ENCODE measurements around the gene TLK2. TPM values are rescaled to one million over a fixed set of nuclear protein-coding genes. Genes with fewer than 3 reads are reported as not detected.
"Not testable (repeated sequence)": the region's sequence is repeated elsewhere in the genome, so short reads cannot be mapped to it uniquely, and the experiment has no call there.

TLK2 gene
- total RNA-seq = 10 to 100 TPM; 63.8 to 77.2 (median 68.2) TPM
- 87.9 TPM for total RNA-seq (2013)

- peaks cover 23 to 25% of the 10 kb centered on the region in 2 donors for H3K4me1 Mint-ChIP-seq
- H3K27me3 ChIP-seq (ENCODE audit: control insufficient read depth, insufficient read depth, low read length) = no peaks in the 10 kb centered on the region
- H3K4me3 Mint-ChIP-seq = peak within 1 kb of the TSS; percentile 90
- H3K36me3 ChIP-seq (ENCODE audit: control insufficient read depth, insufficient read depth, low read length) = no peaks in the 10 kb centered on the region
- DNase-seq (peak; percentile 75 to 86), ATAC-seq (peak; percentile 73 to 88 (median 75))
- 1% methylated on average over 42 of the region's 59 CpGs for WGBS (ENCODE audit: insufficient coverage)
- no peaks in the 10 kb centered on the region for H3K27me3 Mint-ChIP-seq (ENCODE audit: low read depth in 2 of 2)
- intact Hi-C loops (cut with micrococcal nuclease) = no loop called here
- H3K9me3 Mint-ChIP-seq = no peaks in the 10 kb centered on the region
- peak within 1 kb of the TSS; percentile 88 to 92 for H3K27ac Mint-ChIP-seq
- peak within 1 kb of the TSS; percentile 45 for H3K4me3 ChIP-seq (ENCODE audit: low read length)
- TF ChIP-seq, protein P1, sequence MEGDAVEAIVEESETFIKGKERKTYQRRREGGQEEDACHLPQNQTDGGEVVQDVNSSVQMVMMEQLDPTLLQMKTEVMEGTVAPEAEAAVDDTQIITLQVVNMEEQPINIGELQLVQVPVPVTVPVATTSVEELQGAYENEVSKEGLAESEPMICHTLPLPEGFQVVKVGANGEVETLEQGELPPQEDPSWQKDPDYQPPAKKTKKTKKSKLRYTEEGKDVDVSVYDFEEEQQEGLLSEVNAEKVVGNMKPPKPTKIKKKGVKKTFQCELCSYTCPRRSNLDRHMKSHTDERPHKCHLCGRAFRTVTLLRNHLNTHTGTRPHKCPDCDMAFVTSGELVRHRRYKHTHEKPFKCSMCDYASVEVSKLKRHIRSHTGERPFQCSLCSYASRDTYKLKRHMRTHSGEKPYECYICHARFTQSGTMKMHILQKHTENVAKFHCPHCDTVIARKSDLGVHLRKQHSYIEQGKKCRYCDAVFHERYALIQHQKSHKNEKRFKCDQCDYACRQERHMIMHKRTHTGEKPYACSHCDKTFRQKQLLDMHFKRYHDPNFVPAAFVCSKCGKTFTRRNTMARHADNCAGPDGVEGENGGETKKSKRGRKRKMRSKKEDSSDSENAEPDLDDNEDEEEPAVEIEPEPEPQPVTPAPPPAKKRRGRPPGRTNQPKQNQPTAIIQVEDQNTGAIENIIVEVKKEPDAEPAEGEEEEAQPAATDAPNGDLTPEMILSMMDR (IDR thresholded peaks at IDR 0.05) = no peak
- no peaks in the 10 kb centered on the region for H3K9me3 ChIP-seq (ENCODE audit: control insufficient read depth, insufficient read depth, low read length)
- peaks cover 14% of the 10 kb centered on the region for H3K4me1 ChIP-seq (ENCODE audit: control insufficient read depth, insufficient read depth, low read length)
- H3K27ac ChIP-seq (ENCODE audit: low read length) = peak within 1 kb of the TSS; percentile 65
- H3K36me3 Mint-ChIP-seq = no peaks in the 10 kb centered on the region
Measured at GRCh38 chr17:62478424-62478879, at the start of gene TLK2. Gene TLK2, plus strand, starts transcription at chr17:62478825. Its CDS starts 2,301 bp downstream, at chr17:62481126.

DNA sequence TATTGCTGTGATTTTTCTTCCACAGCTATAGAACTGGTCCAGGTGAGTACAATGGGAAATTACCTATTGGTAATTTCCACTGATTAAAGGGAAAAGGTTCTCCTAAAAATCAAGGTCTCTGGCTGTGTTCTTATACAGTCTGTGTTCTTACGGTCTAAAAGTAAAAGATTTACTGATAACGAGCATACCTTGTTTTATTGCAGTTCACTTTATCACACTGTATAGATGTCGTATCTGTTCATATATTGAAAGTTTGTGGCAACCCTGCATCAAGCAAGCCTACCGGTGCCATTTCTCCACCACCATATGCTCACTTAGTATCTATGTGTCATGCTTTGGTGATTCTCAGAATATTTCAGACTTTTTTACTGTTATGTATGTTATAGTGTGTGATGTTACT, 43.4 kb upstream of the TLK2 start:
- H3K4me3 ChIP-seq (ENCODE audit: low read length); DNase-seq; H3K36me3 ChIP-seq (ENCODE audit: control insufficient read depth, insufficient read depth, low read length); H3K4me1 Mint-ChIP-seq; H3K36me3 Mint-ChIP-seq; H3K27me3 ChIP-seq (ENCODE audit: control insufficient read depth, insufficient read depth, low read length); H3K27me3 Mint-ChIP-seq (ENCODE audit: low read depth in 2 of 2); H3K9me3 ChIP-seq (ENCODE audit: control insufficient read depth, insufficient read depth, low read length); H3K27ac Mint-ChIP-seq; ATAC-seq; H3K9me3 Mint-ChIP-seq; intact Hi-C loops (cut with micrococcal nuclease); H3K4me1 ChIP-seq (ENCODE audit: control insufficient read depth, insufficient read depth, low read length); H3K27ac ChIP-seq (ENCODE audit: low read length); H3K4me3 Mint-ChIP-seq: not testable (repeated sequence)
- WGBS (ENCODE audit: insufficient coverage) = 96% methylated on average over 3 of the region's 4 CpGs

DNA sequence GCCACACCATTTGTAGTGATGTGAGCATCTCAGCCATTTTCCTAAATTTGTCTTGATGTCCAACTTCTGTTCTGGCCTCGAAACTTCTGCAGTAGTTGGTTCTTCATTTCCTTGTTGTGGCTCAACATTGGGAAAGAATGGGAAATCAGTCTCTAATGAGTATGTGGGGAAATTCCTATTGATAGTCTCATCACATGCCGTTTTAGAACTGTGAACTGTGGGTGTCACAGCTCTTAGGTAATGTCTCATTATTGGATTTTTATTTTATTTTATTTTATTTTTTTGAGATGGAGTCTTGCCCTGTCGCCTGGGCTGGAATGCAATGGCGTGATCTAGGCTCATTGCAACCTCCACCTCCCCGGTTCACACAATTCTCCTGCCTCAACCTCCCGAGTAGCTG, 37.4 kb upstream of the TLK2 start:
- 99% methylated on average over 6 of the region's 6 CpGs for WGBS (ENCODE audit: insufficient coverage)
- H3K27ac Mint-ChIP-seq; H3K4me1 Mint-ChIP-seq; H3K9me3 ChIP-seq (ENCODE audit: control insufficient read depth, insufficient read depth, low read length); H3K27me3 ChIP-seq (ENCODE audit: control insufficient read depth, insufficient read depth, low read length); DNase-seq; H3K27ac ChIP-seq (ENCODE audit: low read length); H3K4me3 ChIP-seq (ENCODE audit: low read length); H3K4me1 ChIP-seq (ENCODE audit: control insufficient read depth, insufficient read depth, low read length); H3K4me3 Mint-ChIP-seq; ATAC-seq; H3K9me3 Mint-ChIP-seq; H3K36me3 Mint-ChIP-seq; intact Hi-C loops (cut with micrococcal nuclease); H3K27me3 Mint-ChIP-seq (ENCODE audit: low read depth in 2 of 2): not testable (repeated sequence)
- H3K36me3 ChIP-seq (ENCODE audit: control insufficient read depth, insufficient read depth, low read length) = peaks cover 24% of the 10 kb centered on the region

DNA sequence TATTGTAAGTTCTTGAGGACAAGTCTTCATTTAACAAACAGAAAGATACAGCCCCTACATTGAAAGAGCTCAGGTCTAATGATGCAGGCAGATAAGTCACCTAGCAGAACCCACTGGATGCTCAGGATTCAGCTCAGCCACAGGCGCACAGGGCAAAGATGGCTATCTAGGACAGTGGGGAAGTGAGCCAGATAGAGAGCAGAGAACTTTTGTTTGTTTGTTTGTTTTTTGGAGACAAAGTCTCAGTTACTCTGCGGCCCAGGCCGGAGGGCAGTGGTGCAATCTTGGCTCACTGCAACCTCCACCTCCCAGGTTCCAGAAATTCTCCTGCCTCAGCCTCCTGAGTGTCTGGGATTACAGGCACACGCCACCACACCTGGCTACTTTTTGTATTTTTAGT, 34.6 kb upstream of the TLK2 start:
- no peak overlapping the region for H3K27ac ChIP-seq (ENCODE audit: low read length)

DNA sequence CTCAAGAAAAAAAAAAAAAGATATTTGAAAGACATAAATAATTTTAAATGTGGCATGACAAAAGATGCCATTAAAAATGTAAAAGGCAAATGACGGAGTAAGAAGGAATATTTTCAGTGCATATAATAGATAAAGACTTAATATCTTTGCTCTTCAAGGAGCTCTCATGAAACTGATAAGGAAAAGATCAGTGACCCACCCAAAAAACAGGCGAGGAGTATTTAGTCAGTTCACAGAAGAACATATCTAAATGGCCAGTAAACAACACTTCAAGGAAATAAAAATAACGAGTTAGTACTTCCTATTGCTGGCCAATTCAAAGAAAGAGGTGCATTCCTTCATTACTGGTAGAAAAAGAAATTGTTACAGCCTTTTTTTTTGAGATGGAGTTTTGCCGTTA, 32.8 kb upstream of the TLK2 start:
- H3K27me3 Mint-ChIP-seq (ENCODE audit: low read depth in 2 of 2); H3K9me3 Mint-ChIP-seq; H3K4me1 Mint-ChIP-seq; H3K4me3 ChIP-seq (ENCODE audit: low read length); intact Hi-C loops (cut with micrococcal nuclease); ATAC-seq; DNase-seq; H3K9me3 ChIP-seq (ENCODE audit: control insufficient read depth, insufficient read depth, low read length); H3K27ac Mint-ChIP-seq; H3K4me3 Mint-ChIP-seq; H3K27ac ChIP-seq (ENCODE audit: low read length); H3K36me3 Mint-ChIP-seq; H3K27me3 ChIP-seq (ENCODE audit: control insufficient read depth, insufficient read depth, low read length); H3K4me1 ChIP-seq (ENCODE audit: control insufficient read depth, insufficient read depth, low read length): not testable (repeated sequence)
- H3K36me3 ChIP-seq (ENCODE audit: control insufficient read depth, insufficient read depth, low read length) = peaks cover 33% of the 10 kb centered on the region
- 94% methylated on average over 3 of the region's 4 CpGs for WGBS (ENCODE audit: insufficient coverage)

More for the DNA sequence above, 34.6 kb upstream of the TLK2 start:
- 94% methylated on average over 3 of the region's 4 CpGs for WGBS (ENCODE audit: insufficient coverage)
- H3K9me3 ChIP-seq (ENCODE audit: control insufficient read depth, insufficient read depth, low read length) = no peaks in the 10 kb centered on the region
- Mint-ChIP-seq H3K4me3 (no peak overlapping the region), H3K27me3 (ENCODE audit: low read depth in 2 of 2) (no peaks in the 10 kb centered on the region), H3K4me1 (no peaks in the 10 kb centered on the region), H3K9me3 (no peaks in the 10 kb centered on the region), H3K36me3 (peaks cover 6% of the 10 kb centered on the region), H3K27ac (no peak overlapping the region)
- no peaks in the 10 kb centered on the region for H3K4me1 ChIP-seq (ENCODE audit: control insufficient read depth, insufficient read depth, low read length)
- no peak overlapping the region for H3K4me3 ChIP-seq (ENCODE audit: low read length)
- no peaks in the 10 kb centered on the region for H3K27me3 ChIP-seq (ENCODE audit: control insufficient read depth, insufficient read depth, low read length)
- DNase-seq = no peak
- intact Hi-C loops (cut with micrococcal nuclease) = no loop called here
- ATAC-seq = no peak
- TF ChIP-seq, protein P1 (IDR thresholded peaks at IDR 0.05) = no peak
- peaks cover 36% of the 10 kb centered on the region for H3K36me3 ChIP-seq (ENCODE audit: control insufficient read depth, insufficient read depth, low read length)

DNA sequence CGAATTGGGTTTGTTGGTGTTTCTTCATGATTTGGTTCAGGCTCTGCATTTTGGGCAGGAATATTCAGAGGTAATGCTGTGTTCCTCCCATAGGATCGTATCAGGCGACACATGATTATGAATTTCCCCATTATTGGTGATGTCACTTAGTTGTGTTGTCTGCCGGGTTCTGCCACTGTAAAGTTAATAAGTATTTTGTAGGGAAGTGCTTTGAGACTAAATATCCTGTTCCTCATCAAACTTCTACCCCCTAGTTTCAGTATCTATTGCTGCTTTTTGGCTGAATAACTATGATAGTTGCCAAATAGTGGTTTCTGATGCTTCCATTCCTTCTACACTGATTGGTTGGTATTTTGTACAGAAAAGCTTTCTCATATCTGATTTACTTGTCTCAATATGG, 26.4 kb upstream of the TLK2 start:
- H3K9me3 ChIP-seq (ENCODE audit: control insufficient read depth, insufficient read depth, low read length); H3K27ac Mint-ChIP-seq; H3K36me3 Mint-ChIP-seq; H3K4me3 ChIP-seq (ENCODE audit: low read length); H3K27me3 Mint-ChIP-seq (ENCODE audit: low read depth in 2 of 2); H3K27me3 ChIP-seq (ENCODE audit: control insufficient read depth, insufficient read depth, low read length); intact Hi-C loops (cut with micrococcal nuclease); H3K9me3 Mint-ChIP-seq; H3K4me3 Mint-ChIP-seq; ATAC-seq; H3K27ac ChIP-seq (ENCODE audit: low read length); DNase-seq: not testable (repeated sequence)
- Histone ChIP-seq H3K4me1 (ENCODE audit: control insufficient read depth, insufficient read depth, low read length) (peaks cover 31% of the 10 kb centered on the region), H3K36me3 (ENCODE audit: control insufficient read depth, insufficient read depth, low read length) (peaks cover 12% of the 10 kb centered on the region)
- peaks cover 14 to 18% of the 10 kb centered on the region in 2 donors for H3K4me1 Mint-ChIP-seq
- 94% methylated on average over 3 of the region's 4 CpGs for WGBS (ENCODE audit: insufficient coverage)

DNA sequence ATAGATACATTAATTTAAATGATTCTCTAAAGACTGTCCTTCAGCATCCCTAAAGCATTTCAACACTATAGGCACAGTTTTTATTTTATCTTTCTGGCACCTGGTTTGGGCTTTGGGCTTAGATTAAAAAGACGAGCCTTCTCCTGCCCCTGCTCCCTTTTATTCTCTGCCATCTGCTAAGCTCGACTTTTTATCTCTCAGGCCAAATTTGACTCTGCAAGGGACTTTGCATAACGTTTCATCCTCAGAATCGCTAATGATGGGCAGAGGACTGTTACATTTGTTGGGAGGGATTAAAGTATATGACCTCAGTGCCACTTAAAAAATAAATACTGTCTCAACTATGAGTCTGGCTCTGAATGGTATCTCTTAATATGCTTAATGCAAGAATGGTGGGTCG, 25.6 kb upstream of the TLK2 start:
- WGBS (ENCODE audit: insufficient coverage) = 89% methylated on average over 3 of the region's 5 CpGs

More for the DNA sequence above, 25.6 kb upstream of the TLK2 start:
- Mint-ChIP-seq H3K27ac (peak overlapping the region in 1 of 2 donors; percentile 40), H3K4me1 (peaks cover 14 to 18% of the 10 kb centered on the region in 2 donors)
- H3K27me3 Mint-ChIP-seq (ENCODE audit: low read depth in 2 of 2); H3K4me3 ChIP-seq (ENCODE audit: low read length); H3K27me3 ChIP-seq (ENCODE audit: control insufficient read depth, insufficient read depth, low read length); intact Hi-C loops (cut with micrococcal nuclease); DNase-seq; H3K36me3 ChIP-seq (ENCODE audit: control insufficient read depth, insufficient read depth, low read length); H3K9me3 ChIP-seq (ENCODE audit: control insufficient read depth, insufficient read depth, low read length); ATAC-seq; H3K27ac ChIP-seq (ENCODE audit: low read length); H3K36me3 Mint-ChIP-seq; H3K9me3 Mint-ChIP-seq; H3K4me3 Mint-ChIP-seq: not testable (repeated sequence)
- peaks cover 31% of the 10 kb centered on the region for H3K4me1 ChIP-seq (ENCODE audit: control insufficient read depth, insufficient read depth, low read length)

Measured in natural killer cell (primary cell).